Smooth muscle cell (in vitro differentiated cells): ENCODE measurements around the gene SLC10A4. TPM values are rescaled to one million over a fixed set of nuclear protein-coding genes. Genes with fewer than 3 reads are reported as not detected.

ENCODE experiments used
- DNase-seq: peaks from one replicate; lab custom pipeline; 2025; ENCODE audit not compliant: unreplicated experiment; lab: John Stamatoyannopoulos, UW
- H2AFZ ChIP-seq: fragments of 200-600 bp; sonication (generic); 2 replicates; pipeline ENCODE4 v1.6.0; 2016; ENCODE audit warnings: antibody characterized with exemption, low read depth, mild to moderate bottlenecking
- H3F3A ChIP-seq: fragments of 200-600 bp; sonication (generic); 2 replicates; pipeline ENCODE4 v1.6.0; 2017; ENCODE audit warnings: antibody characterized with exemption, low read depth
- H3K27ac ChIP-seq: fragments of 200-600 bp; sonication (generic); 2 replicates; pipeline ENCODE4 v1.5.1; 2016; ENCODE audit warnings: low read depth, mild to moderate bottlenecking
- H3K27me3 ChIP-seq: fragments of 200-600 bp; sonication (generic); 2 replicates; pipeline ENCODE4 v1.6.1; 2016; ENCODE audit warnings: low read depth, mild to moderate bottlenecking
- H3K36me3 ChIP-seq: fragments of 200-600 bp; sonication (generic); 2 replicates; pipeline ENCODE4 v1.5.1; 2016; ENCODE audit warnings: low read depth
- H3K4me1 ChIP-seq: fragments of 200-600 bp; sonication (generic); 2 replicates; pipeline ENCODE4 v1.5.1; 2016; ENCODE audit warnings: low read depth
- H3K4me2 ChIP-seq: fragments of 200-600 bp; sonication (generic); 2 replicates; pipeline ENCODE4 v1.6.0; 2016; ENCODE audit warnings: mild to moderate bottlenecking
- H3K4me3 ChIP-seq: fragments of 200-600 bp; sonication (generic); 2 replicates; pipeline ENCODE4 v1.5.1; 2016; ENCODE audit warnings: mild to moderate bottlenecking
- H3K79me2 ChIP-seq: fragments of 200-600 bp; sonication (generic); 2 replicates; pipeline ENCODE4 v1.6.0; 2016; ENCODE audit warnings: low read depth, mild to moderate bottlenecking
- H3K9ac ChIP-seq: fragments of 200-600 bp; sonication (generic); 2 replicates; pipeline ENCODE4 v1.6.0; 2016; ENCODE audit warnings: low read depth
- H3K9me3 ChIP-seq: fragments of 200-600 bp; sonication (generic); replicated peaks from 2 replicates; pipeline ENCODE4 v1.5.1; 2016; ENCODE audit warnings: low read depth
- H4K20me1 ChIP-seq: fragments of 200-600 bp; sonication (generic); 2 replicates; pipeline ENCODE4 v1.6.0; 2016; ENCODE audit warnings: low read depth
- CTCF ChIP-seq: fragments of 200-600 bp; sonication (generic); IDR thresholded peaks from 2 replicates; pipeline ENCODE4 v1.5.1; 2017; ENCODE audit warnings: borderline replicate concordance, mild to moderate bottlenecking, antibody characterized with exemption; ENCODE audit not compliant: insufficient read depth, poor library complexity, severe bottlenecking
- WGBS: methylation state at CpG from one replicate; pipeline ENCODE4 v1.1.7; 2016; ENCODE audit warnings: low lambda C conversion rate; 5-methylcytosine and 5-hydroxymethylcytosine counted together
- polyA plus RNA-seq: library from polyadenylated mRNA; unstranded; fragments of >200 nt; fragmentation: Nextera tagmentation; extraction: Ambion mirVana; gene quantifications from 2 replicates; pipeline ENCODE4 v1.2.1, GENCODE V29; 2016
- total RNA-seq: library from RNA; depleted of rRNA; stranded (reverse); fragments of >200 nt; gene quantifications from 2 replicates; pipeline ENCODE4 v1.2.3, GENCODE V29; 2014

Gene SLC10A4
- total and polyA plus RNA-seq, 2 experiments from 2014 or later = 0.08 TPM; not detected in 1

- H2AFZ ChIP-seq = no peak overlapping the region
- no peaks in the 10 kb centered on the region for H4K20me1 ChIP-seq
- H3K79me2 ChIP-seq = no peaks in the 10 kb centered on the region
- H3K4me2 ChIP-seq = no peak overlapping the region
- H3K4me3 ChIP-seq = no peak overlapping the region
- H3K27ac ChIP-seq = no peak overlapping the region
- peaks cover 100% of the 10 kb centered on the region for H3K27me3 ChIP-seq
- H3F3A ChIP-seq = no peaks in the 10 kb centered on the region
- no peak for DNase-seq
- no peaks in the 10 kb centered on the region for H3K4me1 ChIP-seq
- no peaks in the 10 kb centered on the region for H3K36me3 ChIP-seq
- no peak for TF ChIP-seq CTCF
- 66% methylated on average over 22 of the region's 22 CpGs for WGBS
- H3K9me3 ChIP-seq = no peaks in the 10 kb centered on the region
- no peak overlapping the region for H3K9ac ChIP-seq
Measured at GRCh38 chr4:48484494-48485168, 1.5 kb downstream of the SLC10A4 start.

GRCh38 chr4:48489683-48490011 is 6.5 kb downstream of the SLC10A4 start:
- H3K79me2 ChIP-seq = no peaks in the 10 kb centered on the region
- H4K20me1 ChIP-seq = no peaks in the 10 kb centered on the region
- no peak for DNase-seq
- no peak overlapping the region for H2AFZ ChIP-seq
- H3K27me3 ChIP-seq = peaks cover 95% of the 10 kb centered on the region
- TF ChIP-seq CTCF = no peak
- no peak overlapping the region for H3K27ac ChIP-seq
- H3K9ac ChIP-seq = no peak overlapping the region
- no peaks in the 10 kb centered on the region for H3F3A ChIP-seq
- peak overlapping the region; percentile 35 for H3K4me3 ChIP-seq
- WGBS = 12% methylated on average over 14 of the region's 14 CpGs
- H3K4me1 ChIP-seq = no peaks in the 10 kb centered on the region
- H3K4me2 ChIP-seq = peak overlapping the region; percentile 82
- H3K9me3 ChIP-seq = no peaks in the 10 kb centered on the region
- H3K36me3 ChIP-seq = no peaks in the 10 kb centered on the region

- Histone ChIP-seq H3K9me3 (no peaks in the 10 kb centered on the region), H3K36me3 (no peaks in the 10 kb centered on the region), H2AFZ (no peak within 1 kb of the TSS), H3K9ac (no peak within 1 kb of the TSS), H3F3A (no peaks in the 10 kb centered on the region), H3K79me2 (no peaks in the 10 kb centered on the region), H4K20me1 (no peaks in the 10 kb centered on the region), H3K4me1 (no peaks in the 10 kb centered on the region), H3K4me2 (peak within 1 kb of the TSS; percentile 82), H3K4me3 (peak within 1 kb of the TSS; percentile 35), H3K27ac (no peak within 1 kb of the TSS), H3K27me3 (peaks cover 90% of the 10 kb centered on the region)
- 5% methylated on average over 69 of the region's 80 CpGs for WGBS
- no peak for TF ChIP-seq CTCF
- DNase-seq = no peak
Measured at GRCh38 chr4:48490012-48490679, 7.0 kb downstream of the SLC10A4 start, which contains the start of gene ZAR1. ZAR1 (plus strand) TSS chr4:48490252; CDS start chr4:48490292, 40 bp downstream.
